ENCODE measurements around the gene SEPTIN5.

Gene SEPTIN5

GRCh38 chr22:19731361-19732135 is 17.2 kb downstream of the SEPTIN5 start:
- no peak overlapping the region for H3K4me3 ChIP-seq (ENCODE audit: control insufficient read depth, low read depth, low read length)
- no peak for TF ChIP-seq CTCF (conservative IDR thresholded peaks at IDR 0.05; ENCODE audit: control insufficient read depth, insufficient read depth, low read depth, low read length)
- DNase-seq (ENCODE audit: low read depth), result no peak

GRCh38 chr22:19732403-19733113 is 18.3 kb downstream of the SEPTIN5 start:
- no peak overlapping the region for H3K4me3 ChIP-seq (ENCODE audit: control insufficient read depth, low read depth, low read length)
- no peak for DNase-seq (ENCODE audit: low read depth)
- TF ChIP-seq CTCF (conservative IDR thresholded peaks at IDR 0.05; ENCODE audit: control insufficient read depth, insufficient read depth, low read depth, low read length), result no peak

- TF ChIP-seq CTCF (conservative IDR thresholded peaks at IDR 0.05; ENCODE audit: control insufficient read depth, insufficient read depth, low read depth, low read length), result no peak
Measured at GRCh38 chr22:19733755-19734154, 19.5 kb downstream of the SEPTIN5 start.

GRCh38 chr22:19734163-19734562 is 19.9 kb downstream of the SEPTIN5 start:
- H3K4me3 ChIP-seq (ENCODE audit: control insufficient read depth, low read depth, low read length), result no peak overlapping the region
- no peak for TF ChIP-seq CTCF (conservative IDR thresholded peaks at IDR 0.05; ENCODE audit: control insufficient read depth, insufficient read depth, low read depth, low read length)
- no peak for DNase-seq (ENCODE audit: low read depth)

More at GRCh38 chr22:19733755-19734154, 19.5 kb downstream of the SEPTIN5 start:
- no peak for DNase-seq (ENCODE audit: low read depth)
- H3K4me3 ChIP-seq (ENCODE audit: control insufficient read depth, low read depth, low read length), result no peak overlapping the region

GRCh38 chr22:19734837-19735382 is 20.6 kb downstream of the SEPTIN5 start:
- no peak for DNase-seq (ENCODE audit: low read depth)
- no peak for TF ChIP-seq CTCF (conservative IDR thresholded peaks at IDR 0.05; ENCODE audit: control insufficient read depth, insufficient read depth, low read depth, low read length)
- no peak overlapping the region for H3K4me3 ChIP-seq (ENCODE audit: control insufficient read depth, low read depth, low read length)

GRCh38 chr22:19735665-19736510 is 21.6 kb downstream of the SEPTIN5 start:
- H3K4me3 ChIP-seq (ENCODE audit: control insufficient read depth, low read depth, low read length), result no peak overlapping the region
- no peak for TF ChIP-seq CTCF (conservative IDR thresholded peaks at IDR 0.05; ENCODE audit: control insufficient read depth, insufficient read depth, low read depth, low read length)
- DNase-seq (ENCODE audit: low read depth), result no peak
